T-helper 1 cell treated with Interleukin-12 subunit alpha and Interleukin-12 subunit beta and Interleukin-4 antibody, amounts not matched to agents 30 ng/mL and 1 ng/mL, for 36 hours (primary cell): Measurements from ENCODE around the gene MYADML2. TPM values are rescaled to one million over a fixed set of nuclear protein-coding genes. Genes with fewer than 3 reads are reported as not detected.

ENCODE experiments used
- intact Hi-C: fragments of 100-400 bp; cut with micrococcal nuclease; formaldehyde crosslinking; loops from one replicate; pipeline ENCODE4 v1.15.1; 2024
- total RNA-seq: library from RNA; stranded (reverse); gene quantifications from 2 replicates; pipeline ENCODE4 v1.2.3, GENCODE V29; 2022

Gene MYADML2
- total RNA-seq, 1 donor from 2014 or later, result not detected

DNA sequence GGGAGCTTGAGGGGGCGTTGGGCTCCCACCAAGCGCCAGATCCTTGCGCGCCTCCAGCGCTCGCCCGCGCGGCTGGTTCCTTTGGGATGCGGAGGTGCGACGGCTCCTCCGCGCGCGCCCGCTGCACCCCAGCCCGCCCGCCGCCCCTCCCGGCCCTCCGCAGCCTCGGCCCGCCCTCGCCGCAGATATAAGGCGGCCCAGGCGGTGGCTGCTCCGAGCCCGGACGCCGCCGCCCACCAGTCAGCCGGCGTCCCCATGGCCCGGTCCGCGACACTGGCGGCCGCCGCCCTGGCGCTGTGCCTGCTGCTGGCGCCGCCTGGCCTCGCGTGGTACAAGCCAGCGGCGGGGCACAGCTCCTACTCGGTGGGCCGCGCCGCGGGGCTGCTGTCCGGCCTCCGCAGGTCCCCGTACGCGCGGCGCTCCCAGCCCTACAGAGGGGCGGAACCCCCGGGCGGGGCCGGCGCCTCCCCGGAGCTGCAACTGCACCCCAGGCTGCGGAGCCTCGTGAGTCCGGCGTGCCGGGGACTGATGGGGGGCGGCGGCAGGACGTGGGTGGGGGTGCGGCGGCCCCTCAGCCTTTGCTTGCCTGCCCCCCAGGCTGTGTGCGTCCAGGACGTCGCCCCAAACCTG lies 44.9 kb downstream of the MYADML2 start, which contains the start of gene NPB:
TSS of gene NPB (plus strand) at position 216 of the 630 bp plus-strand sequence. CDS start at position 256, 40 bp downstream.
- intact Hi-C loops, result no loop called here

DNA sequence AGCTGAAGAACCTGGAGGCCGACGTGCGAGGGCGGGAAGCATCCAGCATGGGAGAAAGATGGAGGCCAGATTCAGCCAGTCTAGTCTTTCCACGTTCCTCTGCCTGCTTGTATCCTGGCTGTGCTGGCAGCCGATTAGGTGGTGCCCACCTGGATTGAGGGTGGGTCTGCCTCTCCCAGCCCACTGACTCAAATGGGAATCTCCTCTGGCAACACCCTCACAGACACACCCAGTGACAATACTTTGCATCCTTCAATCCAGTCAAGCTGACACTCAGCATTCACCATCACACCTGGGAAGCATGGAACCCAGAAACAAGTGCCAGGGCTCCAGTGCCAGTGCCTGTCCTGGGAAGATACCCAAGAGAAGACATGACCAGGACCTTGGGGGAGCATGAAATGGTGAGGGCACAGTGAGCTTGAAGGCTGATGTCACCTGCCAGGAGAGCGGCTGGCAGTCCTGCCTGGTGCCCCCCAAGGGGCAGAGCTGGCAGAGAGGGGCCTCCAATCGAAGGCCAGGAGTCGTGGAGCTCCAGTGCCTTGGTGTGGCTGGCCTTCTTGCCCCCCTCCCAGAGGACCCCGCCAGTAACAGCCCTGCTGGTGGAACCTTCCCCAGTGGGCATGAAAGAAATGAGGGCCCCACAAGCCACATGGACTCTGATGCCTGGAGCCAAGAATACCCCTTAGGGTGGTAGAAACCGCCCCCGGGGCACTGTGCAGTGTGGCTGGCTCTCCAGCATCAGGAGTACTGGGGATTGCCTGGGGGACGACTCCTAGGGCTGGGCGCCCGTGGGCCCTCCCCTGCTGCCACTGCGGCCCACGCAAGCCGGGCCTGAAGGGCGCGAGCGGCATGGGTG lies 45.6 kb downstream of the MYADML2 start:
- intact Hi-C loops, result no loop called here

DNA sequence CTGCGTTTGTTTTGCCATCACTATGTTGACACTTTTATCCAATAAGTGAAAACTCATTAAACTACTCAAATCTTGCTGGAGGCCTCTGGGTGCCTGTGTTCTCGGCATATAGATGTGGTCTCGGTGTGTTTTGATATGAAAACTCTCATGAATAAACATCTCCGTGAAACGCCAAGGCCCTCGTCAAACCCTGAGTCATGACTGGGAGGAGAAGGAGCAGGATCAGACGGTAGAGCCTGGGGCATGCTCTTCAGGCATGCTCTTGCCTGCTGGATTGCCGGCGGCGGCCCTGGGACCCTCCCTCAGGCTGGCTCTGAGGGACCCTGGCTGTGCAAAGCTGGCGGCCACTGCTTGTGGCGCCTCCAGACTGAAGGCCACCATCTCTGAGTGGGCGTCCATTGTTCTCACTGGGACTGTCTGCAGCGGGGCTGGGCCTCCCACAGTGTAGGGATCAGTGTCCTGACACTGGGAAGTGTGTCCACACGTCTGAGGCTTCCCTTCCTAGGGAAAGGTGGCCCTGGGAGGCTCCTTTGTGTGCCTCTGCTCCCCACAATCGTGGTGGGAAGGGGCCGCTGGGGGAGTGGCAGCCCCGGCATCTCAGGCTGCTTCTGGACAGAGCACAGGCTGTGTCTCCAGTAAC lies 46.7 kb downstream of the MYADML2 start:
- intact Hi-C loops, result no loop called here

DNA sequence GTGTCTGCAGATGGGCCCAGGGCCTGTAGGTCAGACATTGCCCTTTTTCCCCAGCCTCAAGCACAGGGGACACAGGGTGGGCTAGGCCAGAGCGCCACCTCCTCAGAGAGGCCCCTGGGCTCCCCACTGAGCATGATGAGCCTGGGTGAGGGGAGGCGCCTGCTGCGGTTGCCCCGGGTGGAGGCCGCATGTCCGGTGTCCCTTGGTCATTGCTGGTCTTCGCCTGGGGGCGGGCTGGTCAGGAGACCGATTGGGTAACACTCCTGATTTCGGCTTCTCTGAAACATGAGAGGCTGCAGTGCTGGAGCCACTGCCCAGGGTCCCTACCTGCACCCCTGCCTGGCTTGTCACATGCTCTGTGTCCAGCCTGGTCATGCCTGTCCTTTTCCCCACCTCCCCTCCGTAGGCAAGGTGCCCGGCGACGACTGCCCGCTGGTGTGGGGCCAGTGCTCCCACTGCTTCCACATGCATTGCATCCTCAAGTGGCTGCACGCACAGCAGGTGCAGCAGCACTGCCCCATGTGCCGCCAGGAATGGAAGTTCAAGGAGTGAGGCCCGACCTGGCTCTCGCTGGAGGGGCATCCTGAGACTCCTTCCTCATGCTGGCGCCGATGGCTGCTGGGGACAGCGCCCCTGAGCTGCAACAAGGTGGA lies 47.4 kb downstream of the MYADML2 start:
- intact Hi-C loops, result no loop called here

DNA sequence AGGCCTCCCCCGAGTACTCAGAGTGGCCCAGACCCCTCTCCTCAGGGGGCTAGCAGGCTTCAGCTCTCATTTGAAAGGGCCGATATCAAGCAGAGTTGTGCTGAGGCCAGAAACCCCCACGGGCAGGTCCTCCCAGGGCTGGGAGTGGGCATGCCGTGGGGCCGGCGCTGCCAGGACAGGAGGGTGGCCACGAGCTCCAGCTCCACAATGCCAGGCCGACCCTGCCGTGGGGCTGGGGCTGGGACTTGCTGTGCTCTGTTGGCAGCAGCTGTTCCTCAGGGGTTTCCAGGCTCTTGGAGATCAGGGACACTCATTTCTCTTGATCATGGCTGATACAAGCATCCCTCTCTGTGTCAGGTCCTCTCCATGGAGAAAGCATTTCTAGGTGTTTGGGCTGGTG lies 48.1 kb downstream of the MYADML2 start:
- intact Hi-C loops, result no loop called here

DNA sequence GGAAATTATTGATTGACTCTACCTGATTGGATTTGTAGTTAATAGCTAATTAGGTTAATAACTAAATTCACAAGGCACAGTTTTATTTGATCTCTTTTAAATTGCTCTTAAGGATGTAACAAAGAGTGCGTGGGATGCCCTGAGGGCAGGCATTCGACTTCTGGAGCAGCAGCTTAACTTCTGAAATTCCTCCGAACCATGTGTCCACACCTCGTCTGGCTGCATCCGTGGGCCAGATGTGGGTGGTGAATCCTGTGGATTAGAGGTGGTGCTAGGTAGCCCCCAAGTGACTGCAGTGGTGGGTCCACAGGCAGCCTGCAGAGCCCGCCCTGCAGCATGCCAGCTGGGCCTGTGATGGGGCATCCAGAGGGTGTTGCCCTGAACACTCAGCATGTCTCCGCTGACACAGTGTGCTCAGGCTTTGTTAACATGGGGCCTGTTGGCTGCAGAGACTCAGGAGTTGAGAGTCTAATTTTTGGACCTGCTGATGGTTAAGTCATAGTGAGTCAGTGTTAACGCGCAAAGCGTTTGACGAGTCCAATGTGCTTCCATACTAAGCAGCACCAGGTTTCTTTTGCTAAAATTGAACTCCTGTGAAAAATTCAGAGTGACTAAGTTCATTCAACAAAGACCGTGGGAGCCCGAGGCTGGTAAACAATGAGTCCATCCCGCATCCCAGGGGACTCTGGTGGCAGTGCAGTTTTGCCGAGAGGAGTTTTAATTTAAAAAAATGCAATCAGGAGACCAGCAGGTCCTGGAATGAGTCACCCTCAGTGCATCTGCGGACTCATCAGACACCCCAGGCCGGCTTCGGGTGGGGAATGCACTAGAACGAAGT lies 48.8 kb downstream of the MYADML2 start:
- intact Hi-C loops, result no loop called here

DNA sequence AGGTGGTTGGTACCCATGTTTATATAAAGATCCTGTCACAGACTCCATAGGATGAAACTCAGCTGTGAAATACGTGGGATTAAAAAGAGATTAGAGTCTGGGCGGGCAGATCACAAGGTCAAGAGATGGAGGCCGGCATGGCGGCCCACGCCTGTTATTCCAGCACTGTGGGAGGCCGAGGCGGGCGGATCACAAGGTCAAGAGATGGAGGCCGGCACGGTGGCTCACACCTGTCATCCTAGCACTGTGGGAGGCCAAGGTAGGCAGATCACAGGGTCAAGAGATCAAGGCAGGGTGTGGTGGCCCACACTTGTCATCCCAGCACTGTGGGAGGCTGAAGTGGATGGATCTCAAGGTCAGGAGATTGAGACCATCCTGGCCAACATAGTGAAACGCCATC lies 51.6 kb downstream of the MYADML2 start:
- intact Hi-C loops, result no loop called here

DNA sequence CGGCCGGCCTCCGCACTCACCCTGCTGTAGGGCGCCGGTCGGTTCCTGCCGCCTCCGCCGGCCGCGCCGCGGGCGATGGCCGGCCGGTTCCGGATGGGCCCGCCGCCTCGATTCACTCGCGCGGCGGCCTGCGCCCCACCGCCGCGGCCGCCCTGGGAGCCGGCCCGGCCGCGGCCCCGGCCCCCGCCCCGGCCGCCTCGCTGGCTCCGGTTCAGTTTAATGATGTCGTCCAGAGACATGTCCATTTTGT lies 55.8 kb downstream of the MYADML2 start:
- intact Hi-C loops, result loop anchor here (1.0 to 2.0 kb wide), 6 partner anchors 20 to 132 kb away; partner anchors contain the start of genes ARHGDIA, LRRC45, MAFG and P4HB

DNA sequence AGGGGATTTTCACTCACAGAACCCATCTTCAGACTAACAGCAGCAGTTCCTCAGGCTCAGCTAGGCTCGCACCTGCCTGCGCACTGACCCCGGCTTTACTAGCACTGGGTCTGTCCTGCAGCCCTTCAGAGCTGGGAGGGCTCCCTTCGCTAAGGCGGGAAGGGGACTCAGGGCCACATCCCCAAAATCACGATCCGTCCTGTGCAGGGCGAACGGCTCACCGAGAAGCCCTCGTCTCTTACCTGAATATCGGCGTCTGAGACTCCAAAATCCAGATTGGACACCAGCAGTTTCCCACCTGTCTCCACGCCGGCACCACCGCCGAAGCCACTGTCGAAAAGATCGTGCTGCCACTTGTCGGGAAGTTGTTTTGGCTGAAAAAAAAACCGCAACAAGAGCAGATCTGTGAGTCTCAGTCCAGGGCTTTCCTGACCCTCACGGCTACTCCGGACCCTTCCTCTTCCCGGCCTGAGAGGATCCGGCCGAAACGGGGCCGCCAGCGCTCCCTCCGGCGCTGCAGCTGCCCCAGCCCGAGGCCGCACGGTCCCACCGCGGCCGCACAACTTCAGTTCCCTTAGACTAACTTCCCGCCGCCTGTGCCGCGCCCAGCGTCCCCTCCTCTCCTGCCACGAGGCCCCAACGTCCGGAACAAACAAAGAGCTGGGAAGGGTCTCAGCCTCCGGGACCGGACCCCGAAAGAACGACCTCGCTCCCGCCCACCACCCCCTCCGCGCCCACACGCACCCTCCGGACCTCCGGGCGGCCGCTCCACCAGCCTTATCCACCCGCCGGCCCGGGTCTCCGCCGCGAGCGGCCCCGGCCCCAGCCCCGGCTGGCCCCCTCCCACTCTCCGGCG lies 56.4 kb downstream of the MYADML2 start:
- intact Hi-C loops, result loop anchor here (1.0 to 2.0 kb wide), 6 partner anchors 19 to 133 kb away; partner anchors contain the start of genes ARHGDIA, LRRC45, MAFG and P4HB

Other genes with a start within 250 kb of the MYADML2 start
- gene MRPL12, start 243.9 kb downstream of the MYADML2 start, total RNA-seq, result 85.6 and 86.6 TPM in 2 replicates
- gene SLC25A10, start 234.9 kb downstream of the MYADML2 start, total RNA-seq, result 25.9 and 26.9 TPM in 2 replicates
- not detected in 2 replicates for gene GCGR, start 143.1 kb downstream of the MYADML2 start, total RNA-seq
- gene MCRIP1, start 113.9 kb downstream of the MYADML2 start, total RNA-seq, result 53.5 and 56.8 TPM in 2 replicates
- gene PPP1R27, start 112.2 kb downstream of the MYADML2 start, total RNA-seq, result not detected in 2 replicates
- 548 and 588 TPM in 2 replicates for gene P4HB, start 86.7 kb downstream of the MYADML2 start, total RNA-seq
- gene ARHGDIA, start 75.9 kb downstream of the MYADML2 start, total RNA-seq, result 671 and 678 TPM in 2 replicates
- gene ALYREF, start 55.6 kb downstream of the MYADML2 start, total RNA-seq, result 167 and 172 TPM in 2 replicates
- gene ANAPC11, start 55.5 kb downstream of the MYADML2 start, total RNA-seq, result 108 and 111 TPM in 2 replicates
- 0.32 and 0.34 TPM in 2 replicates for gene NPB, start 45.0 kb downstream of the MYADML2 start, total RNA-seq
- 36.7 and 38.2 TPM in 2 replicates for gene PCYT2, start 35.8 kb downstream of the MYADML2 start, total RNA-seq
- 62.7 and 71.3 TPM in 2 replicates for gene SIRT7, start 29.1 kb downstream of the MYADML2 start, total RNA-seq
- gene MAFG, start 19.5 kb downstream of the MYADML2 start, total RNA-seq, result 26.2 and 28.5 TPM in 2 replicates
- gene PYCR1, start 9.9 kb downstream of the MYADML2 start, total RNA-seq, result 36.0 and 42.3 TPM in 2 replicates
- 0.78 and 1.6 TPM in 2 replicates for gene NOTUM, start 14.0 kb upstream of the MYADML2 start, total RNA-seq
- 34.4 and 38.2 TPM in 2 replicates for gene ASPSCR1, start 30.4 kb upstream of the MYADML2 start, total RNA-seq
- 71.2 and 71.7 TPM in 2 replicates for gene CENPX, start 75.6 kb upstream of the MYADML2 start, total RNA-seq
- gene LRRC45, start 76.1 kb upstream of the MYADML2 start, total RNA-seq, result 31.2 and 33.2 TPM in 2 replicates
- 5.0 and 6.7 TPM in 2 replicates for gene RAC3, start 84.4 kb upstream of the MYADML2 start, total RNA-seq
- 92.9 and 97.1 TPM in 2 replicates for gene DCXR, start 90.5 kb upstream of the MYADML2 start, total RNA-seq
- 26.7 and 28.2 TPM in 2 replicates for gene RFNG, start 104.6 kb upstream of the MYADML2 start, total RNA-seq
- gene GPS1, start 104.7 kb upstream of the MYADML2 start, total RNA-seq, result 87.9 and 99.1 TPM in 2 replicates
- 131 and 136 TPM in 2 replicates for gene DUS1L, start 118.6 kb upstream of the MYADML2 start, total RNA-seq
- gene FASN, start 151.0 kb upstream of the MYADML2 start, total RNA-seq, result 184 and 185 TPM in 2 replicates